OCI-LY7 (cell line): ENCODE results near the gene DGCR2. TPM values are rescaled to one million over a fixed set of nuclear protein-coding genes. Genes with fewer than 3 reads are reported as not detected.

Experiments used
- BruUV-seq: library from RNA; stranded (reverse); fragments of 400-500 nt; replicated peaks from 2 replicates; lab custom pipeline; 2021; lab: Mats Ljungman, UMichigan
- CTCF ChIA-PET: fragments of 300-600 bp; sonication (Branson Sonifier 250); formaldehyde crosslinking; loops from one replicate; lab custom pipeline; 2022; ENCODE audit warnings: antibody characterized with exemption; ENCODE audit not compliant: unreplicated experiment; lab: Charles Lee
- POLR2A ChIA-PET: fragments of 300-600 bp; sonication (Branson Sonifier 250); formaldehyde crosslinking; loops from one replicate; lab custom pipeline; 2022; ENCODE audit warnings: antibody characterized with exemption; lab: Charles Lee
- DNase-seq: peaks from one replicate; pipeline ENCODE4 v3.0.0-alpha.2; 2015; ENCODE audit warnings: low spot score
- H2AFZ ChIP-seq: fragments of 200-600 bp; sonication (generic), shearing (Covaris generic); 2 replicates; pipeline ENCODE4 v1.6.1; 2014; ENCODE audit warnings: mild to moderate bottlenecking, antibody characterized with exemption, low read length, moderate library complexity
- H3K27ac ChIP-seq: fragments of 200-600 bp; sonication (generic); 2 replicates; pipeline ENCODE4 v1.5.1; 2014; ENCODE audit warnings: mixed run types, low read depth, mild to moderate bottlenecking, moderate library complexity, low read length, inconsistent platforms; ENCODE audit not compliant: poor library complexity, severe bottlenecking
- H3K36me3 ChIP-seq: fragments of 200-600 bp; sonication (generic); 2 replicates; pipeline ENCODE4 v1.6.1; 2014; ENCODE audit warnings: mild to moderate bottlenecking, antibody characterized with exemption, low read length, moderate library complexity, mixed read lengths; ENCODE audit not compliant: insufficient read depth
- H3K4me1 ChIP-seq: fragments of 200-600 bp; sonication (generic); 2 replicates; pipeline ENCODE4 v1.5.1; 2014; ENCODE audit warnings: mild to moderate bottlenecking, low read length; ENCODE audit not compliant: insufficient read depth, poor library complexity, severe bottlenecking
- H3K4me2 ChIP-seq: fragments of 200-600 bp; sonication (generic); 2 replicates; pipeline ENCODE4 v1.6.1; 2014; ENCODE audit warnings: mild to moderate bottlenecking, low read length
- H3K4me3 ChIP-seq: fragments of 200-600 bp; sonication (generic); 2 replicates; pipeline ENCODE4 v1.5.1; 2014; ENCODE audit warnings: mild to moderate bottlenecking, low read depth, low read length; ENCODE audit not compliant: poor library complexity, severe bottlenecking
- H3K79me2 ChIP-seq: fragments of 200-600 bp; sonication (generic); 2 replicates; pipeline ENCODE4 v1.6.1; 2016; ENCODE audit warnings: low read depth, mild to moderate bottlenecking, low read length, moderate library complexity, mixed read lengths; ENCODE audit not compliant: insufficient read depth
- H3K9me2 ChIP-seq: fragments of 200-600 bp; sonication (generic); 2 replicates; pipeline ENCODE4 v1.6.1; 2016; ENCODE audit warnings: mild to moderate bottlenecking, low read length, mixed read lengths; ENCODE audit not compliant: insufficient read depth
- H3K9me3 ChIP-seq: fragments of 200-600 bp; sonication (generic); 2 replicates; pipeline ENCODE4 v1.6.1; 2014; ENCODE audit warnings: mild to moderate bottlenecking, mixed run types, low read length, mixed read lengths
- H4K20me1 ChIP-seq: fragments of 200-600 bp; sonication (generic); 2 replicates; pipeline ENCODE4 v1.6.1; 2014; ENCODE audit warnings: mild to moderate bottlenecking, antibody characterized with exemption, low read length, moderate library complexity, mixed read lengths; ENCODE audit not compliant: insufficient read depth
- EZH2phosphoT487 ChIP-seq: fragments of 200-600 bp; sonication (generic); IDR thresholded peaks from 2 replicates; pipeline ENCODE4 v1.6.1; 2018; ENCODE audit warnings: low read depth, borderline replicate concordance, mild to moderate bottlenecking, mixed run types, antibody characterized with exemption, low read length, moderate library complexity, mixed read lengths
- intact Hi-C: fragments of 100-400 bp; cut with micrococcal nuclease; formaldehyde crosslinking; loops from one replicate; pipeline ENCODE4 v1.10.0; 2022; ENCODE audit not compliant: unreplicated experiment
- total RNA-seq, 2 experiments: library from RNA; depleted of rRNA in 1 of 2; stranded (reverse); fragments of >200 nt in 1 of 2; shearing (Covaris generic) in 1 of 2; gene quantifications; 2 replicates each; pipeline ENCODE4 v1.2.3, GENCODE V29; 2014 to 2022
- TF ChIP-seq, protein P1 (sequence below): fragments of 200-600 bp; sonication (generic); conservative IDR thresholded peaks from 2 replicates; pipeline ENCODE4 v1.5.1; 2014; ENCODE audit warnings: mild to moderate bottlenecking, antibody characterized with exemption, low read length, moderate library complexity, mixed read lengths

DGCR2 gene
- total RNA-seq, 2 experiments from 2014 or later = 27.6 to 29.7 TPM

DNA sequence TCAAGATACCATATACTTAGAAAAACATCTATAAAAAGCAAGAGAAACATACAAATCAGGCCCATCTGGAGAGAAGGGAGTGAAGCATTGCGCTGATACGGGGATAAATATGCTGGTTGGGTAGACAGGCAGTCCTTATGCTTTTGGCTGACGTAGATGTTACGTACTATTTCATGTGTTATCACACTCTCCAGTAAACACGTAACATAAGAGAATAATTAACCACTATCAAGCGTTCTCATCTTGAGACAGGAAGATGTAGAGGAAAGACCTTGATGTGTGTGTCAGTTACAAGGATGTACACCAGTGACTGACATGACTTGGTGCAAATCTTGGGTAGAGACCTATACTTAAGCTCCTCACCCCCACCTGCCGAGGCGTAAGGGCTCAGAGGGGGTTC lies 99.5 kb downstream of the DGCR2 start:
- H3K36me3 ChIP-seq = no peaks in the 10 kb centered on the region
- no peaks in the 10 kb centered on the region for H3K79me2 ChIP-seq
- BruUV-seq = no TSS peak
- intact Hi-C loops = no loop called here
- H2AFZ ChIP-seq = no peak overlapping the region
- ChIA-PET CTCF (no interaction called here), POLR2A (interaction anchor here (0.6 kb wide), 1 partner anchor 37 kb away, joined by 3 read pairs; no protein-coding TSS in a partner anchor)
- no peaks in the 10 kb centered on the region for H4K20me1 ChIP-seq
- H3K9me2 ChIP-seq = no peaks in the 10 kb centered on the region
- H3K9me3 ChIP-seq = no peaks in the 10 kb centered on the region
- no peak overlapping the region for H3K4me2 ChIP-seq
- no peak for DNase-seq
- no peaks in the 10 kb centered on the region for H3K4me1 ChIP-seq
- no peak overlapping the region for H3K27ac ChIP-seq
- H3K4me3 ChIP-seq = no peak overlapping the region
- TF ChIP-seq EZH2phosphoT487 = no peak
- TF ChIP-seq, protein P1, sequence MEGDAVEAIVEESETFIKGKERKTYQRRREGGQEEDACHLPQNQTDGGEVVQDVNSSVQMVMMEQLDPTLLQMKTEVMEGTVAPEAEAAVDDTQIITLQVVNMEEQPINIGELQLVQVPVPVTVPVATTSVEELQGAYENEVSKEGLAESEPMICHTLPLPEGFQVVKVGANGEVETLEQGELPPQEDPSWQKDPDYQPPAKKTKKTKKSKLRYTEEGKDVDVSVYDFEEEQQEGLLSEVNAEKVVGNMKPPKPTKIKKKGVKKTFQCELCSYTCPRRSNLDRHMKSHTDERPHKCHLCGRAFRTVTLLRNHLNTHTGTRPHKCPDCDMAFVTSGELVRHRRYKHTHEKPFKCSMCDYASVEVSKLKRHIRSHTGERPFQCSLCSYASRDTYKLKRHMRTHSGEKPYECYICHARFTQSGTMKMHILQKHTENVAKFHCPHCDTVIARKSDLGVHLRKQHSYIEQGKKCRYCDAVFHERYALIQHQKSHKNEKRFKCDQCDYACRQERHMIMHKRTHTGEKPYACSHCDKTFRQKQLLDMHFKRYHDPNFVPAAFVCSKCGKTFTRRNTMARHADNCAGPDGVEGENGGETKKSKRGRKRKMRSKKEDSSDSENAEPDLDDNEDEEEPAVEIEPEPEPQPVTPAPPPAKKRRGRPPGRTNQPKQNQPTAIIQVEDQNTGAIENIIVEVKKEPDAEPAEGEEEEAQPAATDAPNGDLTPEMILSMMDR = no peak

GRCh38 chr22:19019679-19020032 lies 102.6 kb downstream of the DGCR2 start:
- POLR2A ChIA-PET = no interaction called here
- intact Hi-C loops = no loop called here
- no TSS peak for BruUV-seq

GRCh38 chr22:19019029-19019678 lies 103.1 kb downstream of the DGCR2 start:
- no peaks in the 10 kb centered on the region for H3K79me2 ChIP-seq
- no peaks in the 10 kb centered on the region for H3K9me2 ChIP-seq
- POLR2A ChIA-PET = no interaction called here
- CTCF ChIA-PET = no interaction called here
- no peak overlapping the region for H3K27ac ChIP-seq
- intact Hi-C loops = no loop called here
- TF ChIP-seq EZH2phosphoT487 = no peak
- TF ChIP-seq, protein P1 = no peak
- no peaks in the 10 kb centered on the region for H3K4me1 ChIP-seq
- no TSS peak for BruUV-seq
- no peaks in the 10 kb centered on the region for H3K36me3 ChIP-seq
- H4K20me1 ChIP-seq = no peaks in the 10 kb centered on the region
- no peak overlapping the region for H3K4me3 ChIP-seq
- no peak overlapping the region for H3K4me2 ChIP-seq
- no peak for DNase-seq
- no peak overlapping the region for H2AFZ ChIP-seq
- H3K9me3 ChIP-seq = no peaks in the 10 kb centered on the region

More at GRCh38 chr22:19019679-19020032, 102.6 kb downstream of the DGCR2 start:
- Histone ChIP-seq H3K27ac (no peak overlapping the region), H3K4me3 (no peak overlapping the region), H2AFZ (no peak overlapping the region), H3K36me3 (no peaks in the 10 kb centered on the region), H3K4me2 (no peak overlapping the region), H3K9me3 (no peaks in the 10 kb centered on the region), H3K79me2 (no peaks in the 10 kb centered on the region), H4K20me1 (no peaks in the 10 kb centered on the region), H3K4me1 (no peaks in the 10 kb centered on the region), H3K9me2 (no peaks in the 10 kb centered on the region)
- TF ChIP-seq, protein P1 = no peak
- no peak for TF ChIP-seq EZH2phosphoT487
- no peak for DNase-seq
- CTCF ChIA-PET = no interaction called here
